Measurements from ENCODE around the gene EYA2. TPM values are rescaled to one million over a fixed set of nuclear protein-coding genes. Genes with fewer than 3 reads are reported as not detected.

The EYA2 gene
- polyA plus RNA-seq, 1 donor = 2.7 TPM

DNA sequence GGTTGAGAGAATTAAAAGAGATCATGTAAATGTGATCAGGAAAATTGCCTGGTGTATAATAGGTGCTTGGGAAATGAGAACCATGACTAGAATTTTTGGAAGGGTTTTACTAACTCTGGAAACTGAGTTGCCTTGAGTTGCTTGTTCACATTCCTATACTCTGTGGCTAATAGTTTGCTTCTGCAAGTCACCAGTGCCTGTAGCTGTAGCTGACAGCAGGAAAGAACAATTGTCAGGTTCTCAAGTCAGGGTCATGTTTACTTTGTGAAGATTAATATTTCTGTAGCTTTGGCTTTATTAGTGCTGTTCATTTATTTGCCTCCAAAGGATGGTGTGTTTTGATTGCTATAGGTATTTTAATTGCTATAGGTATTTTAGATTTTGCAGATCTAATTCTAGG, 86.5 kb downstream of the EYA2 start:
- DNase-seq = no peak

DNA sequence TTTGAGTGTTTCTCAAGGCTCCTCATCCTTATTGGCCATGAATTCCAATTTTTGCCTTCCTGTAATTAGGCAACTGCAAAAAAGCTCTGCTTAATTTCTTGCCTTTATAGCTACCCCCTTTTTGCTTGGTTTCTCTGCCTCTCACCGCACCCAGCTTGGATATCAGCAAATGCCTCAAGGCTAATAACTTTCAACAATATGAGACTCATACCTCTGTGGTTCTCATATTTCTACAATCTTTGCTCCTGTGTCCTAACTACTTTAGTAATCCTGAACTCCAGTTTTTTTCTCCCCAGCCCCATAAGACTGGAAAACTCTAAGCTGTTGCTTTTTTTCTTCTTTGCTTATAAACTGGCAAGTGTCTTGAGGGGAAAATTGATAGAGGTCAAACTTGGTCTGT, 88.8 kb downstream of the EYA2 start:
- no peak for DNase-seq

DNA sequence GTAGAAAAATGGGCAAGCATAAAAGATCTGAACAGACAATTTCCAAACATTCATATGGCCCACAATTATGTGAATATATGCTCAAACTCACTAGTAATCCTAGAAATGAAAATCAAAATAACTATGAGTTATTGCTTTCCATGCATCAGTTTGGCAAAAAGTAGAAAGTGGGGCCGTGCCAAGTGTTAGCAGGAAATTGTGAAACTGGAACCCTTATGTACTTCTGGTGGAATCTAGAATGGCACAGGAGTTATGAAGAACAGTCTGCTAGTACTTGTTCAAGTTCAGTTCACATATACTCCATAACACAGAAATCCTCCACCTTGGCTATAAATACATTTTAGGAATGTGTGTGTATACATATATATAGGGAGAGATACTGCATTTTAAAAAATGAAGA, 89.8 kb downstream of the EYA2 start:
- no peak for DNase-seq

DNA sequence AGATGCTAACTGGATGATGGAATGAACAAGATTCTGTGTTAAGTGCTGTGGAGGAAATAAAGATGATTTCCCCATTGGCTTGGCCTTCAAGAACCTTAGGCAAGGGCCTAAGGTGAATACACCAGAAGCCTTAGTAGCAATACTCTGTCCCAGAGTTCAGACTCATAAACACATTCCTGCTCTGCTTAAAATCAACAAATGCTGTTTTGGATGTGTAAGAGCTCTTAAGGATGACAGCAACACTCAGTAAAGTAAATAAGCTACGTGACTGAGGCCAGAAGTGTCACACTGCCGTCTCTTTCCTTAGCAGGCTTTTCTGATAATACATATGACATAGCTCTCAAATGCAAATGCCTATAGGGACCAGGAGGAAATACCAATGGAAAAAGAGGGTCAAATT, 90.6 kb downstream of the EYA2 start:
- no peak for DNase-seq

DNA sequence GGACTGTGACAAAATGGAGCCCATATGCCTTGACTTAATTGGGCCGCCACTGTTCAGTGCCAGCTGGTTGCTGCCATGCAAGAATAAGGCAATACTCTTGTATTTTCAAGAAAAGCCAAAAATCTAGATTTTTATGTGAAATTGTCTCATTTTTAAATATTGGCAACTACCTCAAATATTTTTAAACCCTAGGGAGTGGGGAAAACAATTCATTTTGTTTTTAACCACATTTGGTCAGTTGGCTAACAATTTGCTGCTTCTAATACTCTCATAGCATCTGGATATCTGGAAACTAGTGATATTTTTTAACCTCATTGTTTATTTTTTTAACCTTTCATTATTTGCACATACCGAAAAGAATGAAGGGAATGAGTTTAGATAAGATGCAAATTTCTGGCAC, 91.0 kb downstream of the EYA2 start:
- no peak for DNase-seq

DNA sequence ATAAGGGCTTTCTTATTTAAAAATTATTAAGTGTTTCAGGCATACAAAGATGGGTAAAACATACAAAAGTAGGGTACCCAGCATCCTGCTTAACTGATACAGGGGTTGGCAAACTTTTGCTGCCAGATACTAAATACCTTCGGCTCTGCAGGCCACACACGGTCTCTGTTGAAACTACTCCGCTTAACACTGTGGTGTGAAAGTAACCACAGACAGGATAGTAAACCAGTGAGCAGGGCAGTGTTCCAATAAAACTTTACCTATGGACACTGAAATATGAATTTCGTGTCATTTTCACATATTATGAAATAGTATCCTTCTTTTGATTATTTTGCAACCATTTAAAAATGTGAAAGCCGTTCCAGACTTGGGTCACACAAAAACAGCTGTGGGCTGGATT, 92.4 kb downstream of the EYA2 start:
- DNase-seq = no peak

DNA sequence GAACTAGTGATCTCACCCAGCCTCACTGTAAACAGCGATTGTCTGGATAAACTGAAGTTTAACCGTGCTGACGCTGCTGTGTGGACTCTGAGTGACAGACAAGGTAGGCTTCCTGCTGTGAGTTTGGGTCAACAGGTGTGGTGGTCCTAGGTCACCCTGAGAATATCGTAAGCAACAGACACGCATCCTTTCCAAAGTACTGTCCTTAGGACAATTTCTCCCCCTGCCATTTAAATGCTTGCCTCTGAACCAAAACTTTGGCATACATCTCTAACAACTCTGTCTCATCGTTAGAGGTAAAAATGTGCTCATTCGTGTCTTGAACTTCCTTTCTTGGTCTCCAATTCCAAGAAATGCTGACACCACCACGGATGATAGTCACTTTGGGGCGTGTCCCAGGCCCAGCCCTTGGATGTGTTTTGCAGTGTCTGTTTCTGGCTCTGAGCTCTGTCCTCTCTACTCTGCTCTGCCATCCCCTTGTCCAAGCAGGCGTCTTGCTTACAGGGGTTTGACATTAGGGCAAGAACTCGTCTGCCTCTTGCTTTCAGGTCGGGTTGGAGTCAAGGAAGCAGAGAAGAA, 95.5 kb downstream of the EYA2 start:
- no peak for DNase-seq

DNA sequence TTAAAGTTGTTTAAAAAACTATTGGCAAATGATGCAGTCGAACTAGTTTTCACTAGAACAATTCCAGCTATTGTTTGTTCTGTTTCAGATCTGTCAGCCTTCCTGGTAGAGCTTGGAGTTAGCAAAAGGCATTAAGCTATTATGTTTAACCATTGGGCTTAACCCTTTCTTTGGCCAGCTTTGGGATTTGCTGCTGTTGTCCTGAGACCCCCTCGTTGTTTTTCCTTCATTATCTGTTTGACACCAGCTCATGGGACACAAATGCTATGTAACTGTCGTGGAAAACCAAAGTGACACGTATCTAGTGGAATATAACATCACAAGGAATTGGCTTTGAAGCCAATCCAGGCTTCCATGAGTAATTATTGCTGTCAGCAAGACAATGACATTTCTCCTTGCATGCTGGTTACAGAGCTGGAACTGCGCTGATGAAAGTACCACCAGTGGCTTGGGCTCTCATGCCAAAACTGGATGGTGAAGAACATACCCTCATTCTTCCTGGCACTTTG, 96.0 kb downstream of the EYA2 start:
- no peak for DNase-seq

DNA sequence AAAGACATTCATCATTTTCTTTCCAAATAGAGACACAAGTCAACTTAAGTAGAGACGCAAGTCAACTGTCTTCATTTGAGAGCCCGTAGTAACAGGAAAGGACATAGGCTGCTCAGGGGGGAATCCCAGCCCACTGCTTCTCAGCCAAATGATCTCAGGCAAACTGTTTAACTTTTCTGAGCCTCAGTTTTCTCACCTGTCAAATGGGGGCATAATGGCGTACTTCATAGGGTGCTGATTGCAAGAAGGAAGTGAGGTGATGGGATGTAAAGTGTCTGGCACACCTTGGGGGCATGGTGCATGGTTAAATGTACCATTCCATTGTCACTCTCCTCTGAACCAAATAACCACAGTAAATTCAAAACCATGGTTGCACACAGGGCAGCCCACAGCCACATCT, 96.5 kb downstream of the EYA2 start:
- DNase-seq = no peak

DNA sequence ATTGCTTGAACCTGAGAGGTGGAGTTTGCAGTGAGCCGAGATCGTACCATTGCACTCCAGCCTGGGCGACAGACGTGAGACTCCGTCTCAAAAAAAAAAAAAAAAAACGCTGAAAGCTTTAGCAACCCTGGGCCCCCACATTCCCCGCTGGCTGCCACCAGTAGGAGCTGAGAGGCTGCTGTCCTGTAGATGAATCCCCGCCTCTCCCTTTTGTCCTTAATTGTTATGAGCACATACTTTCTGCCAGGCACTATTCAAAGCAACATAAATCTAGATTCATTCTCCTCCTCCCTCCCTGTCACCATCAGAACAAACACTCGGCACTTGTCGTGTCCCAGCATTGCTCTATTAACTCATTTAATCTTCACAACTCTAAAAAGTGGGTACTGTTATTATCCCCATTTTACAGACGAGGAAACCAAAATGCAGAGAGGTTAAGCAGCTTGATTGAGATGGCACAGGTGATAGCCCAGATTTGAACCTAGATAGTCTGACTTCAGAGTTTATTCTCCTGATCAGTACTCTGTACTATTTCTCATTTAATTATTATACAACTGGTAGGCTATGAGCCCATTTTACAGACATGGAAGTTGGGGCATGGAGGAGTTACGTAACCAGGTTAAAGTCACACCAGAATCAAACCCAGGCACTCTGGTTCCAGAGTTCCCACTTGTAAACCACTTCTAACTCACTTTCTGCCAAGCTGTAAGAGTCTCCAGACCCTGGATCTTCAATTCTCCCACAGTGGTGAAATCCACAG, 97.4 kb downstream of the EYA2 start:
- no peak for DNase-seq

DNA sequence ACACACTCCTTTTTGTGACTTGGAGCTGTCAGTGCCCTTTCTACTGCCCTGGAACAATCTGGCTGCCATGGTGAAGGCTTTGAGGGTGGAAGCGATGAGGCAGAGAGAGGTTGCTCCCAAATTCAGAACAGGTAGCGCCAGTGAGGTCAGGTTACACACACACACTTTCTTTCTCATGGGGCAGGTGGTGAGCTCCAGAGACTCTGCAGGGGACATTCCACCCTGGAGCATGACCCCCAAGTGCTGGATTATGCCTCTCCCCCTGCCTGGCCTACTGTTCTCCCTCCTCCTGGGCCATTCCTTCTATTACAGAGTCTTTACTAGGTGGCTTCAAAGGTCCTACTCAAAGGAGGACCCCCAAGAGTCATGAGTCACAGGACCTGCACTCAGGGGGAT, 98.0 kb downstream of the EYA2 start:
- DNase-seq = no peak

DNA sequence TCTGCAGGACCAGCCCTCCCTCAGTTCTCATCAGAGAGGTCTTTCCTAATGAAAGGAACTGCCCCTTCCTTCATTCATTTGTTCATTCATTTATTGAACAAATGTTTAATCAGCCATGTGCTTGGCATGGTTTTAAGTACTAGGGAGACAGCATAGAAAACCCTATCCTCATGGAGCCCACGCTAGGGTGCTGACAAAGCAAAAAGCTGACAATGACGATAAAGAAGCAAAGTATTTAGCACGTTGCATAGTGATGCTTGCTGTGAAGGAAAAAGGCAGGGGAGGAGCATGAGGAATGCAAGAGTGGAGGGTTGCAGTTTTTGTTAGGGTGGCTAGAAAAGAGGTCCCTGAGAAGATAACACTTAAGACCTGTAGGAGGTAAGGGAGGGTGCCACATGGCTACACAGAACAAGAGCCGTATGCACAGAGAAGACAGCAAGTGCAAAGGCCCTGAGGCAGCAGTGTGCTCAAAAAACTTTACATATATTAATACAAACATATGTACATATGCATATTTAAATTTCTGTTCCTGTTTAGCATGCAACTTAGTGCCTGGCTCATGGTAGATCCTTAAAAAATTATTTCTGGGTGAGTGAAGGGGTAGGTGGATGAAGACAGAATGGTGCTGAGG, 98.9 kb downstream of the EYA2 start:
- no peak for DNase-seq

DNA sequence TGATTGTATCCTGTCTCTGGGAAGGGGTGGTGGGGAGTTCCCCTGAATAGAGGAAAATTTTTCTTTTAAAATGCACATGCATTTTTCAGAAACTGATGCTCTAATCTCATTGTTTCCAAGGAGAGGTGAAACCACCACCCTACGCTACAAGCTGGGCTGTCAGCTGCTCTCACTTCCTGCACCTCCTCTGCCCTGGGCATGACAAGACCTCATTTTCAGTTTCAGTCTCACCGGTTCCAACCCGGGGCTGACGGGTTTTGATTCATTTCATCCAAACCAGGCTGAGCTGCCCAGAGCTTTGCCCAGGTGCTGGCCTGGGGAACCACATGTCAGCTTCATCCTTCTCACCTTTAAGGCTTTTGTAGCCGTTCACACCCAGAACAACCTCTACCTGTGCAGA, 99.7 kb downstream of the EYA2 start:
- no peak for DNase-seq

DNA sequence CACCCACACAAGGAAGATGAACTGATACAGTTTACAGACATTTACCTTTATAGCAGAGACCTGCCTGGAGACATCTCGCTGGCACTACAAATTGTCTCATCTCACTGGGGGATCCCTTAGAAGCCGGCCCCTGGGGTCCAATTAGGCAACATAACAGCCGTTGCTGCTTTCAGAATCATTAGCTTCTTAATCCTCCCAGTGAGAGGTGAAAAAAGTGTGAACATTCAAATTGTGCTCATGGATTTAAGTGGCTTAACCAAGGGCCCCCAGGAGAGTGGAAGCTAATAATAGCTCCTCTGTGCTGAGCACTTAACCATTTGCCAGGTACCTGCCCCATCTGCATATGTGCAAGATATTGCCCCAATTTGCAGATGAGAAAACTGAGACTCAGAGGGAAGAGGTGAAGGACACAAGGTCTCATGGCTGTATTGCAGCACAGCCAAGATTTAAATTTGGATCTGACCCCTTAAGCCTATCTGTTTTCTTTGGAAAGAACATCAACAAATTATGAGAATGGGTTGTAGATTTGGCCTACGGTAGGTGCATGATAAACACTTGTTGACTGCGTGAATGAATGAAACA, 101.0 kb downstream of the EYA2 start:
- DNase-seq = no peak

DNA sequence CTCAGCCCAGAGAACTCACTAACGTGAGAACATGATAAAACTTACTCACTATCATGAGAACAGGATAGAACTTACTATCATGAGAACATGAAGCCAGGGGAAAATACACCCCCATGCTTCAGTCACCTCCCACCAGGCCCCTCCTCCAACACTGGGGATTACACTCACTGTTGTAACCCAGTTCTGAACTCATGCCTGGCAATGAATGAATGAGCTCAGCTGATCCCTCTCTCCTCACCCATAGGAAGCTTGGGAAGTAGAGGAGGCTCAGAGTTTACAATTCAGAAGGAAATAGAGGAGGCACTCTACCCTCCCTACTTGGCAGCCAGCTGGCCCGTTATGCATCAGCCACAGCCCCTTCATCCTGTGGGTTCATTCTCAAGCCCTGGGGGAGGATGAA, 102.5 kb downstream of the EYA2 start:
- DNase-seq = no peak

DNA sequence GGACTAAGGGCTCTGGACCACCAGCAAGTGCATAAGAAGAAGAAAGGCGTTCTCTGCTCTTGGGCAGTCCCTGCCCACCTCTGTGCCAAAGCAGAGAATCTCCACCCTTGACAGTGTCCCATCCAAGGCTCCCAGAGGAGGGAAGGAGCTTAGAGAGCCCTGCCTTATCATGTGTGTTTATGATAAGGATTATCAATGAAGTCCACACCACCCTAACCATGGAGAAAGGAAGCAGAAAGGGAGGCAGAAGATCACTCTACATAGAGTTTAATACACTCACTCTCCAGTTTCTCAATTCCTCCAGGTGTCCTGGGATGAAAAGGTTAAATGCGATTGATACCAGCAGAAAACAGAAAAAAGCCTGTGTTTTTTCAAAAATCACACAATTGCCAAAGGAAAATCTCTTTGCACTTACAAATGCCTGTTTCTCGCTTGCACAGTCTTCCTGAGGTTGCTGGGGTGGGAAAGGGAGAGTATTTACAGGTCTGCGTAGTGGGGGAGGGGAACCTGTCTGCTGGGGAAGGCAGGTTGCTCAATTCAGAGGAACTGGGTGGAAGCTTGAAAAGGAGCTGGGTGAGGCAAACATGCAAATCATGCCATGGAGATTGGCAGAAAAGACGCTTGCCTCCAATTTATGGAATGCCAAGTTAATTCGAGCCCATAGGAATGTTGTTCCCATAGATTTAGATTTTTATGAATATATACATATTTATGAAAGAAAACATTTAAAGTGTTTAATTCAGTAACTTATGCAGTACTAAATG, 104.0 kb downstream of the EYA2 start:
- DNase-seq = no peak

DNA sequence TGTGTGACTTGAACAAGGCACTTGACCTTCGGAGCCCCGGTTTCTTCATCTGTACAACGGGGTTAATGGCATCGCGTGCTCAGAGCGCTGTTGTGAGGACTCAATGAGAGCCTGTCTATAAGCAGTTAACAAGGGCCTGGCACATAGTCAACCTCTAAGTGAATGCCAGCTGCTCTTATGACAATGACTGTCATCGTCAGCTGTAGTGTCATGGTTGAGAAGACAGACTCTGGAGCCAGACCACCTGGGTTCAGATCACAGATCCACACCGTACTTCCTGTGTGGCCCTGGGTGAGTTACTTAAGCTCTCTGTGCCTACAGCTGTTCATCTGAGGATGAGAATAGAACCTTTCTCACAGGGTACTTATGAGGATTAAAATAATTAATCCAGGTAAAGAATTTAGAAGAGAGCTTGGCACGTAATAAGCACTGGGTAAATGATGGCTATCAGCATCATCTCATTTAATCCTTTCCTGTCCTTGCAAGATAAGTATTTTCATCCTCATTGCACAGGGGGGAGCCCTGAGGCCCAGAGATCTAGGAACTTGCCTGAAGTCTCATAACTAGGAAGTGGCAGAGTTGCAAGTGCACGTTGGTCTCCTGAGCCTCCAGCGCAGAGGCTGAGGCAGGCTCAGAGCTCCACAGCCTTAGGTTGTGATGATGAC, 105.3 kb downstream of the EYA2 start:
- no peak for DNase-seq

DNA sequence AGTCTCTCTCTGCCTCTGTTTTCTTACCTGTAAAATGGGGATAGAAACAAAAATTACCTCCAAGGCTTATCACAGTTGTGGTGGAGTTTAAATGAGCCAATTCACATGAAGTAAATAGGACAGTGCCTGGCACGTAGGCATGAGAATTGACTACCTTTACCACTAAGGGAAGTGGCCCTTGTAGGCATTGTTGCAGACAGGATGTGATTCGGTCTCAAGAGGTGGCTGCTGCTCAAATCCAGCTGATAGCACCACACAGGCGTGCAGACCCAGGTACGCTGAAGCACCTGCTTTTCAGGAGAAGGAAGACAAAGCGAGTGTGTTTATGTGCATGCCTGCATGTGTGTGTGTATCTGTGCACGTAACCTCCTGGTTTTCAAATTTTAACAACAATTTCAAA, 108.6 kb downstream of the EYA2 start:
- DNase-seq = no peak

DNA sequence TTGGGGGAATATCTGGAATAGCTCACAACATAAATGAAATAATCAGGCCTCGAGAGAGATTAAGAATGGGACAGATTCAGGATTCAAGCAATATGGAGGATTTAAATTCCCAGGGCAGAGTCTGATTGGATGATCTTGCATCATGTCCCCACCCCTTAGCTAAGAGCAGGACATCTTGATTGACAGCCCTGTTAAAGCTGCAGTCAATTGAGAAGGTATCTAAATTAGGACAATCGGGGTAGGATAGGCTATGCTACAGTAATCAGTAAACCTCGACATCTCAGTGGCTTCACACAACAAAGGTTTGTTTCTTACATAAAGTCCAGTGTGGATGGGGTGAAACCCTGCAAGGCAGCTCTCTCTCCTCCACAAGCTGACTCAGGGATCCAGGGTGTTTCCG, 109.5 kb downstream of the EYA2 start:
- no peak for DNase-seq

DNA sequence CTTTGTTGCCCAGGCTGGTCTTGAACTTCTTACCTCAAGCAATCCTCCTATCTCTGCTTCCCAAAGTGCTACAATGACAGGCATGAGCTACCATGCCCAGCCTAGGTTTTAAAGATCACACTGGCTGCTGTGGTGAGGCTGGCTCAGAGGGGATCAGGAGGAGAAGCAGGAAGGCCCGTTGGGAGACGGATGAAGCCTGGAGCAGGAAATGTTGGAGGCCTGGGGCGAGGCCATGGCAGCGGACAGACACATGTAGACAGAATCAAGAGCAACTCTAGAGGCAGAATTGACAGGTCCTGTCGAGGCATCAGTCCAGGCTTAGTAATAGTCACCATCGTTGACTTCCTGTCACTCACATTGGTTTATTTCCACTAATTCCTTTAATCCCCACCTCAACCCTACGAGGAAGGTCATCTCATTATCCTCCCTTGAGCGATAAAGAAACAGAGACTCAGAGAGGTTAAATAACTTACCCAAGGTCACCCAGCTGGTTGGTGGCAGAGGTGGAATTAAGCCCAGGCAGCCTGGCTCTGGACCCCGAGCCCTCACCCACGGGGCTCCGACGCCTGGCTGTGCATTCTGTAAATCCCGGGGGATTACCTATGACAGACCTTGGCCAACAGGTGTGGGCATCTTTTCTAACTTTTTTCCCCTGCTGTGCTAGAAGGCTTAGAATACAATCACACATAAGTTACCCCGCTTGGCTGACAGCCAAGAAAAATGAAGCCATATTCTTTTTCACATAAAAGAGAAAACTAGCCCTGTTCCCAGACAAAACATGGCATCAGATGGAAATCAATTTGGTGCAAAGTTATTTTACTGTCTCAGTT, 113.4 kb downstream of the EYA2 start:
- no peak for DNase-seq

DNA sequence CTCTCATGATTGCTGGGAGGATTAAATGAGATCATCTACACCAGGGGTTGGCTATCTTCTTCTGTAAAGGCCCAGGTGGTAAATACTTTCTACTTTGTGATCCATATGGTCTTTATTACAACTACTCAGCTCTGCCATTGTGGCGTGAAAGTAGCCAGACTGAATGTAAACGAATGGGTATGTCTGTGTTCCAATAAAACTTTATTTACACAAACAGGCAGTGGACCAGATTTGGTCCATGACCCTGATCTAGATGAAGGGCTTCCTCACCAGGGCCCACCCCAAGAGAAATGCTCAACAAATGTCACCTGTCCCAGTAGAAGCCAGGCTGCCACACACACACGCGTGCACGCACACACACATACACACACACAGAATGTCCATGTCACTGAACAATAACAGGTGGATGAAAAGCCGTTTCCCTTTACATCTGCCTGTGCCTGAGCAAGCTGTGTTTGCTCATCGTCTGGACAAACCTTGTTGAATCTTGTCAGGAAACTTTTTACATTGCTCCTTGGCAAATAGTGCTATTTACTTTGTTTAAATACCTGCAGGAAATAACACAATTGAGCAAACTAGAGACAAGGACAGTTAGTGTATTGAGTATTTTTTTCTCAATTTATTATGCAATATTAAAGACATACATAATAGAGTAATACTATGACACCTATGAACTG, 114.3 kb downstream of the EYA2 start:
- DNase-seq = no peak
